Upper lobe of left lung (tissue), 6 donors: ENCODE data around the gene MRPL40. TPM values are rescaled to one million over a fixed set of nuclear protein-coding genes. Genes with fewer than 3 reads are reported as not detected.

Experiments
- ATAC-seq, 2 donors: fragments of 200-7000 bp; cut with Tn5 transposase; one replicate each; pipeline ENCODE4 v1.9.1; 2022; ENCODE audit warnings: mild to moderate bottlenecking in 2 of 2, moderate library complexity in 2 of 2; ENCODE audit not compliant: low FRiP score in 2 of 2
- DNase-seq, 2 donors: peaks; one replicate each; pipeline ENCODE4 v3.0.0-alpha.2; 2019 to 2020
- H3K27ac ChIP-seq, 4 donors: fragments of 200-600 bp; sonication (generic); one replicate each; pipeline ENCODE4 v1.5.1; 2016 to 2019
- H3K27me3 ChIP-seq, 4 donors: fragments of 200-600 bp; sonication (generic); one replicate each; pipeline ENCODE4 v1.5.1; 2017 to 2019
- H3K36me3 ChIP-seq, 4 donors: fragments of 200-600 bp; sonication (generic); one replicate each; pipeline ENCODE4 v1.5.1; 2016 to 2019
- H3K4me1 ChIP-seq, 4 donors: fragments of 200-600 bp; sonication (generic); one replicate each; pipeline ENCODE4 v1.5.1; 2018 to 2019
- H3K4me3 ChIP-seq, 4 donors: fragments of 200-600 bp; sonication (generic); one replicate each; pipeline ENCODE4 v1.5.1; 2017 to 2019; ENCODE audit warnings: mild to moderate bottlenecking in 2 of 4, moderate library complexity in 1 of 4
- H3K9me3 ChIP-seq, 4 donors: fragments of 200-600 bp; sonication (generic); one replicate each; pipeline ENCODE4 v1.5.1; 2018 to 2019
- CTCF ChIP-seq, 6 experiments: fragments of 450-650 bp in 4 of 6; fragments of 200-600 bp in 2 of 6; sonication (generic) in 2 of 6; IDR thresholded peaks; one replicate each; pipeline ENCODE4 v1.5.1; 2016 to 2019; ENCODE audit warnings: antibody characterized with exemption in 6 of 6
- EP300 ChIP-seq, 4 donors: sonication (generic); formaldehyde crosslinking; IDR thresholded peaks; one replicate each; pipeline ENCODE4 v1.5.1; 2017; ENCODE audit warnings: antibody characterized with exemption in 4 of 4, control low read depth in 2 of 4
- POLR2A ChIP-seq, 4 donors: fragments of 450-650 bp; IDR thresholded peaks; one replicate each; pipeline ENCODE4 v1.5.1; 2016 to 2017; ENCODE audit warnings: antibody characterized with exemption in 4 of 4, mild to moderate bottlenecking in 2 of 4
- POLR2AphosphoS5 ChIP-seq, 2 donors: sonication (generic); formaldehyde crosslinking; IDR thresholded peaks; one replicate each; pipeline ENCODE4 v1.5.1; 2017; ENCODE audit warnings: antibody characterized with exemption in 2 of 2
- WGBS, 2 donors: methylation state at CpG; one replicate each; pipeline ENCODE4 v1.1.5; 2017 to 2018; 5-methylcytosine and 5-hydroxymethylcytosine counted together
- total RNA-seq, 6 donors: library from RNA; depleted of rRNA in 4 of 6; stranded (reverse); fragments of >200 nt in 4 of 6; gene quantifications; one replicate each; pipeline versions ENCODE4 v1.1.0 to v1.2.1, GENCODE V29; 2016 to 2021
- donor health status: DM: no; HTN: no; CAD: no; lungs with moderate emphysema.
- donor health status: DM: no; HTN: yes; CAD: no; lungs with severe emphysema.

MRPL40 gene
- total RNA-seq, 6 donors from 2014 or later = 18.9 to 27.3 (median 22.9) TPM

- no peaks in the 10 kb centered on the region for H3K9me3 ChIP-seq
- H3K4me1 ChIP-seq = peaks cover 18 to 34% (median 27%) of the 10 kb centered on the region in 4 donors
- DNase-seq (no peak), ATAC-seq (no peak)
- peak overlapping the region; percentile 94 to 98 (median 96) for H3K27ac ChIP-seq
- H3K27me3 ChIP-seq = no peaks in the 10 kb centered on the region
- H3K36me3 ChIP-seq = peaks cover 5 to 23% (median 16%) of the 10 kb centered on the region in 4 donors
- WGBS, 2 donors = 1 to 3% methylated on average over 20 to 31 of the region's 31 CpGs
- H3K4me3 ChIP-seq = peak overlapping the region; percentile 70 to 95 (median 86)
- TF ChIP-seq CTCF (IDR thresholded peaks at IDR 0.05) = peak in 1 of 6 experiments; percentile 8
- TF ChIP-seq EP300 (IDR thresholded peaks at IDR 0.05) = no peak
Observed at GRCh38 chr22:19478045-19478900, 45.9 kb downstream of the MRPL40 start.

GRCh38 chr22:19478901-19479354 lies 46.6 kb downstream of the MRPL40 start, which contains the start of gene UFD1:
TSS of gene UFD1 (minus strand) at chr22:19479193. CDS start at chr22:19479085, 108 bp downstream.
- no peaks in the 10 kb centered on the region for H3K27me3 ChIP-seq
- H3K4me3 ChIP-seq = peak within 1 kb of the TSS; percentile 70 to 95 (median 86)
- peak within 1 kb of the TSS; percentile 94 to 98 (median 96) for H3K27ac ChIP-seq
- no peak for TF ChIP-seq CTCF (IDR thresholded peaks at IDR 0.05)
- peak; percentile 68 to 73 for TF ChIP-seq POLR2AphosphoS5 (IDR thresholded peaks at IDR 0.05)
- no peak for TF ChIP-seq EP300 (IDR thresholded peaks at IDR 0.05)
- peak in 2 of 4 donors; percentile 49 to 67 for TF ChIP-seq POLR2A (IDR thresholded peaks at IDR 0.05)
- WGBS, 2 donors = 1% methylated on average over 20 to 26 of the region's 42 CpGs
- ATAC-seq (peak; percentile 87 to 91), DNase-seq (peak; percentile 83 to 96)
- peaks cover 1 to 16% (median 11%) of the 10 kb centered on the region in 4 donors for H3K36me3 ChIP-seq
- peaks cover 18 to 34% (median 27%) of the 10 kb centered on the region in 4 donors for H3K4me1 ChIP-seq
- no peaks in the 10 kb centered on the region for H3K9me3 ChIP-seq

- WGBS, 2 donors = 1% methylated on average over 25 to 31 of the region's 50 CpGs
Observed at GRCh38 chr22:19479355-19480172, 47.2 kb downstream of the MRPL40 start, which contains the start of gene CDC45. TSS of gene CDC45 (plus strand) at chr22:19479920. CDS start at chr22:19479969, 49 bp downstream.

More at GRCh38 chr22:19479355-19480172, 47.2 kb downstream of the MRPL40 start, which contains the start of gene CDC45:
- Histone ChIP-seq H3K27me3 (no peaks in the 10 kb centered on the region), H3K27ac (peak within 1 kb of the TSS; percentile 94 to 98 (median 96)), H3K36me3 (peaks cover 0 to 10% (median 8%) of the 10 kb centered on the region in 4 donors), H3K9me3 (no peaks in the 10 kb centered on the region), H3K4me1 (peaks cover 18 to 34% (median 27%) of the 10 kb centered on the region in 4 donors), H3K4me3 (peak within 1 kb of the TSS; percentile 70 to 95 (median 86))
- TF ChIP-seq POLR2AphosphoS5 (IDR thresholded peaks at IDR 0.05) (no peak), POLR2A (IDR thresholded peaks at IDR 0.05) (no peak), CTCF (IDR thresholded peaks at IDR 0.05) (peak in 1 of 6 experiments; percentile 15), EP300 (IDR thresholded peaks at IDR 0.05) (no peak)
- ATAC-seq (peak; percentile 98), DNase-seq (peak; percentile 92 to 97)
